Measurements from ENCODE around the gene MFRP.

The MFRP gene

DNA sequence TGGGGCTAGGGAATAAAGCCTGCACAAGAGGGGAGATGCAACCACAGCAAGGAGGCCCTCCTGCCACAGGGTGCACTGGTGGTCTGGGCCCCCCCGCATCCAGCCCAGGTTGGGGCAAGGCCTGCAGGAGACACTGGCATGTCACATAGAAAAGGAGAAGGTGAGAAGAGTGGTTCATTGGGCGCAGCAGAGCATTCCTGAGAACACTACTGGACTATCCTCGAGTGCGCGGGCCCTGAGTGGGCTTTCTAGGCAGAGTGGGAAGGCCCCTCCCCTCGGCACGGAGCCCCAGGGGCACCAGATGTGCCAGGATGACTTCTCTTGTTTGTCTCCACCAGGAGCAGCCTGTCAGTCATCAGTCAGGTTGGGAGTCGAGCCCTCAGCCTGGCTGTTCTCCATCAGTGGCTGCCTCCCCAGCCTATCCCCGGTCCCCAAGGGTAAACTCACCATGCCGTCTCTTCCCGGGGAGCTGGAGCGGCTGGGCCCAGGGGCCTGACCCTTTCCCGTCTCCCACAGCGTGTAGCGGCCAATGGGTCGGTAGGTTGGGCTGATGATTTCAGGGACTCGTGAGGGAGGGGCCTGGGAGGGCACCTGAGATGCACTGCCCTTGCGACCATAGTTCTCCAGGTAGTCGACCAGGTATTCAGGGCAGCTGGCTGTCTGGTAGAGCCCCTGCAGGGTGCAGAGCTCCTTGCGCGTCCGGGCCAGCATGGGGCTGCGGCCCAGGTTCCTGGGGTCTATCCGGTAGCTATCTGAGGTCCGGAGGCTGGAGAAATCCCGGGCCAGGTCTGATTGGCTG, 26.0 kb upstream of the MFRP start:
- DNase-seq = no peak

DNA sequence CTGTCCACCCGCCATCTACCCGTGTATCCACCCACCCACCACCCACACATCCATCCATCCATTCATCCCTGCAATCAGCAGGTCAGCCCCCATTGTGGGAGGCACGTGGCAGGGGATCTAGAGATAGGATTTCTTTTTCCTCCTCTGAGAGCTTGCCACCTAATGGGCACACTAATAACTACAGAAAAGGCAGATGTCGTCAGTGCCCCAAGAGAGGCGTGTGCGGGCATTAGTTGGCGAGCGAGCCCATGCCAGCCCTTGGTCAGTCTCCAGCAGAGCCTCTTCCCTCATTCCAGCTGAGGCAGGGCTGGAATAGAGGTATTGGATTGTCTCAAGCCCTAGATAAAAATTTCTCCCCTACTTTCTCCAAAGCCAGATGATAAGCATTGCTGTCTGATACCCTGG, 25.3 kb upstream of the MFRP start:
- no peak for DNase-seq

DNA sequence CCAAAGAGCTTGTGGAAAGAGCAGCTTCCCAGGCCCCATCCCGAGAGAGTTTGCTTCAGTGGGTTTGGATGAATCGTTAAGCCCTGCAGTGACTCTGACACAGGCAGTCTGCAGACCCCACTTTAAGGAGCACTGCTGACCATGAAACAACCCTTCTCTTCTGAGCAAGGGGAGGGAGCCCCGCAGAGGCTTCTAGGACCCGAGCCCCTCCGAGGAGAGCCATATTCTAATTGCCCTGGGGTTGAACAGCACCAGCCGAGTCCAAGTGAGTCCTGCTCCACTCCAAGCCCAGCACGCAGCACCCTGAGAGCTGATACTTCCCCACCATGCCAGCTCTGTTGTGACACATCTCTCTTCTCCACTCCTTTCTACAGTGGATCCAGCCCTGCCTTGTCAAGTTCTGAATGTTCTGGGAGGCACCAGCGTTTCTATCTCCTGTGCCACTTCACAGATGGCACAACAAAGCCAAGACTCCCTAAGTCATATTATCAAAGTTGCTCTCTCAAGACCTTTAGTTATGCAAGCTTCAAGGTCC, 24.6 kb upstream of the MFRP start:
- no peak for DNase-seq

DNA sequence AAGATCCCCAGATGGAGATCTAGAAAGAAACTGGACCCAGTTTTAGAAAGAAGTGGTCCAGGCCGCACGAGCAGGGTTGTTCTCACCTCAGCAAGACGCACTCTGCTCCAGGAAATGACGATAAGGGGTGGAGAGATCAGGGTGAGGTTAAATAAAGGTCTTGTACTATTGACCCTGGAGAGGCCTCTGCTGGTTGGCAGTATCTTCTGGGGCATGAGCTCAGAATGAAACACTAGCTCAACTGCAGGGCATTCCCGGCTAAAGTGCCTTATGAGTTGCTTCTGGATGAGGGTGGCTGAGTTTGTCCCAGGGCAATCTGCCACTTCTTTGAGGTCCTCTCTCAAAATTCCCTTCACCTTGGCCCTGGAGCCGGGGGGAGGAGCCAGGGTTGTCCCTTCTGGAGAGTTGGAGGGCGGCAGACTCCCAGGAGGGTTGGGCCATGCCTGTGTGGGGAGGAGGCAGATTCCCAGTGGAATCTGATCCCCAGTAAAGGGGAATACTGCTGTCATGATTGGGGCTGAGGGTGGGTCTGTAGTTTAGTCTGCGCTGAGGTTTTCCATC, 24.1 kb upstream of the MFRP start:
- no peak for DNase-seq

DNA sequence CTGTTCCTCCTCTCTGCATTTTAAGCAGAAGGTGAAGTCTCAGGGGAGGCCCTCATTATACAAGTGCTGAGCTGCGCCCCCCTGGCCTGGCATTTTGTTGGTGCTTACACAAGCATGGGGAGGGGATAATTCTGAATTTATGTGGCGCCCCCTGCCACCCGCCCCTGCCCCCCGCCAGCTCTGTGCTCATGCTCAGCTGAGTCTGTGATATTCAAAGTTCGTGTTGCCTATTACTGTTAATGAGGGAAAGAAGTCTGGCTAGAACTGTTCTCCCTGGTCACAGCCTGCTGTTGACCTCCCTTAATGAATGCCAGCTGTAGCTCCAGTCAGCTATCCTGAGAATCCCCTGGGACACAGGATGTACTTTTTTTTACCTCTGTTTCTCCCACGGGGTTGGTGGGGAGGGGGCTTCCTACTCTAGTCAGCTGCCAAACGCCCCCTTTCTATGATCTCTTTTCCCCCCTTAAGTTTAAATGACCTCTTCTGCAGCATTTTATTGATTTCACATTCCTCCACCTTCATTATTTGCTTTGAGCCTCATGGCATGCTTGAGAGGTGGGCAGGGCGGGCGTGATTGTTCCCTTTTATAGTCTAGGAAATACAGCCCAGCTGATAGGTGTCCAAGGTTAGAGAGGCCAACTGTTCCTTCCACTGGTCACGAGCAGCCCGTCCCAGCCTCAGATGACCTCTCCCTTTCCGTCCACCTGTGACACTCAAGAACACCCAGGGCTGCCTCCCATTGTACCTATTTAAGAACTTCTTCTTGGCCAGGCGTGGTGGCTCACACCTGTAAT, 22.8 kb upstream of the MFRP start:
- no peak for DNase-seq

DNA sequence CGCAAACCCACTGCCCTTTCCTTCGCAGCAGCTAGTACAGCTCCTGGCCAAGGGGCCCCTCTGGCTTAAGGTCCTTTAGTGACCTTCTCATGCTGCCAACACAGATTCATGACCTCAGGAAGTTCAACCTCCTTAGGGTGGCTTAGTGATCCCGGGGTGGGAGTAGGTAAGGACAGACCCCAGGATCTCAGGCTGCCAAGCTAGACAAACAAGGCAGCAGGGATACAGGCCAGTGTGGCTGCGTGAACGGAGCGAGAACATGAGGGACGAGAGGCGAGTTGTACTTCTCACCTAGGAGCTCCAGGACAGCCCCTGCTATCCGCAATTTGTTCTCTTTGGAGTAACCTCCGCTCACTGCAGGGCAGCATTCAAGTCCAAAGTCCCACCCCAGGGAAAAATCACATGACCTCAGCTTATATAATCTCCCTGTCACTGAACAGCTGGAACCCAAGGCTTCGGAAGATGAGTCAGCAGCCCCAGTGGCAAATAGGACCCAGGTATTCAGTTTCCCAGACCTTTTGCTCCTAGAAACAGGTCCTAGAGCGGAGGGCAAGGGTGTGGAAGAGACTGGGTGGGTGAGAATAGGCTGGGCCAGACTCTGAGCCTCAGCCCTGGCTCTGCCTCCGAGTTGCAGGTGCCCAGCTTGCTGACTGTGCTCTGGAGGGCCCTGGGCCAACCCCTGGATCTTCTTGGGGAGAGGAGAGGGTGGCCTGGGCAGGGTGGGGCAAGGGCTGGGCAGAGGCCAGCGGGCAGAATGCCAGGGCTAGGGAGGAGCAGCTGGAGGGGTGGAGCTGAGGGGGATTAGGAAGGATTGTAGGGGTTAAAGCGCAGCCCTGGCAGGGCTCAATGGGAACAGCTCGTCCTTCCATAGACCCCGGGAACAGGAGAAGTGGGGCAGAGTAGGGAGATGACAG, 21.9 kb upstream of the MFRP start:
- no peak for DNase-seq

DNA sequence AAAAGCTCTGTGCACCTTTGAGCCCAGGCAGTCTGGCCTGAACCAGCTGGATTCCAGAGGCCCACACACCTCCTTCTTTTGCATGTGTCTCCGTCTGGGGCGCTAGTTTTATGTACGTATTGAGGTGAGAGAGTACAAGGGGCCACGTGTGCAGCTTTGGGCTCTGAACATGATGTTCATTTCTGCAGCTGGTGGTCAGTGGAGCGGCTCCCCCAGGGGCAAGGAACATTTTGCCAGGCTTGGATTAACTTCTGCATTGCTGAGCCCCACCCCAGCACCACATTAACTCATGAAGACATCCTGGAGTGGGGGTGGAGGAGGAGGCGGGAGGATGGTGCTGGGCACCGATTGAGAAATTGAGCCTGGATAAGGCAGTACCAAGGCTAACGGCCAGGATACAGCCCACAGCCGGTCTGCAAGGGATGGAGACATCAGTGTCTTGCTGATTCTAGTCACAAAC, 21.2 kb upstream of the MFRP start:
- no peak for DNase-seq

DNA sequence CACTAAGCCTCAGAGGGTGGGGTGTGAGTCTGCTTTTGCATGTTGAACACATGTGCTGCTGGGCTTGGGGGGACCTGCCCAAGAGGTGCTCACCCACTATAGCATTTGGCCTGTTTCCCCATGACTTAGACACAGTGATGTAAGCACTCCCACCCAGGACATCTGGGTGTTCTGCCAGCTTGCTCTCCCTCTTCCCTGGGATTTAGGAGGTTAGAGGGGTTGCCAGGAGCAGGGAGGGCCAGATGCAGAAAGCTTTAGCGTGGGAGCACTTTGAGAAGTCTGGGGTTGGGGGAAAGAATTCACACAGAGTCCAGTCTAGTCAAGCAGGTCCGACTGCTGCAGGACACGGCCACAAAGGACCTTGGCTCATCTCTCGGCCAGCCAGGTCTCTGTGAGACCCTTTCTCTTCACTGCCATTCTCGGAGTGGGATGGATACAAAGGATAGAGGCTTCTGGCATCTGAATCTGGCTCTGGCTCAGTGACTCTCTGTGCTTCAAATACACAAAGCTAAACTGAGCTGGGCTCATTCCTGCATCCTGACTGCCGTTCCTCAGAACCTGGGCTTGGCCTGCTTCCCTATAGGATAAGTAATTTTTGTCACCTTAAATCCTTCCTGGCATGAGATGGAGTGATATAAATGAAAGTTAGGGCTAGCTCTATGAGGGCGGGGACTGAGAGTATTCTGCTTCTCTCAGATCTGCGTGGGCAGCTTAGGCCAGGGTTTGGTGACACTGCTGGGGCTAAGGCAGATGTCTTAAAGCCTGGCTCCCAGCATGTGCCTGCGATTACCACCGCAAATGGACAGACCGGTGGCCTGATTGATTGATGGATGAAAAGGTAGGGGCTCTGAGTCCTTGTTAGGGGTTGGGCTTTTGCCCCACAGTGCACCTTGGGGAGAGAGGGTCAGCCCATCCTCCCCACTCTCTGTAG, 20.4 kb upstream of the MFRP start:
- no peak for DNase-seq

DNA sequence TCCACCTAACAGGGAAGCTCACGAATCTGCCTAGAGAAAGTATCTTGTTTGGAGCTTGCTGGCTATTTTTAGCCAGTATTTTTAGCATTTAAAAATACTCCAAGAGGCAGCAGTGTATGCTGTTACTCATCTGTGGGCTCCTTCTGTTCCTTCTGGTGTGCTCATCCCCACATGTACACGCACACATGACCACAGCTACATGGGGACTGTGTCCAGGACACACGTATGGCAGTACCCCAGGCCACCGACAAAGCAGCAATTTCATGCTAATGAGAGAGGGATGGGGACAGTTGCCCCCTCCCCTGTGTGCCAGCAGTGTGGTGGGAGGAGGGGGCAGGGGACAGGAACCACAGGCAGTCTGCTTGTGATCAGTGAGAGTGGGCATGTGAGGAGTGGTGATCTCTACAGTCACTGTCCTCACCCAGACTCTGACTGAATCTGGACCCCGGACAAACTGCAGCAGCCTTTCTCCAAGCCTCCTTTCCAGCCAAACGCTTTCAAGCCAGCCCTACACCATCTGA, 18.6 kb upstream of the MFRP start:
- DNase-seq = no peak

DNA sequence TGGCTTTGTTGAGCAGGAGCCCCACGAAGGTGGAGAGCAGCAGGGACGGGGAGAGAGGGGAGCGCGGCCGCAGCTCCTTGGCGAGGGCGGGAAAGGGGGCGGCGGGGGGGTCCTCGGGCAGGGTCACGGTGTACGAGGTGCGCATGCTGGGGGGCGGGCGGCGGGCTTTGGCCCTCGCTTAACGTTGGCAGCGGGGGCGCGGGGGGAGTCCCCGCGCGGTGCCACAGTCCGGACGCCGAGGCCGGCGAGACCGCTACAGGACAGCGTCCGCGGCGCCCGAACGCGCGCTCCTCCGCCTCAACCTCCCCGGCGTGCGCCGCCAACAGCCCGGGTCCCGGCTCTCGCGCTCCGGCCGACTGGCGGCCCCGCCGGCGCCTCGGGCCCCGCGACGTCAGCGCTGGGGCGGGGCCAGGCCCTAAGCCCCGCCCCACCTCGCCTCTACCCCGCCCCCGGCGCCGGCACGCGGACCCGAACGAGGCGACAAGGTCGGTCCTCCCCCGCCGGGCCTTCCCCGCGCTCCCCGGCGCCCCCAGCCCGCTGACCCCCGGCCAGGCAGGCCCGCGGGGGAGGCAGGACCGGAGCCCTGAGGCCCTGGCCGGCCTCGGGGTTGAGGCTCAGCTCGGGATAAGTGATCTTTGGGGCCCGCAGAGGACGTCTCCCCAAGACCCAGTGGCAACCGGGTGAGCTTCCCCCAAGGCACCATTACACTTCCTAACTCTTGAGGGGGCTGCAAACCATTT, 17.5 kb upstream of the MFRP start:
- peak; percentile 60 for DNase-seq

DNA sequence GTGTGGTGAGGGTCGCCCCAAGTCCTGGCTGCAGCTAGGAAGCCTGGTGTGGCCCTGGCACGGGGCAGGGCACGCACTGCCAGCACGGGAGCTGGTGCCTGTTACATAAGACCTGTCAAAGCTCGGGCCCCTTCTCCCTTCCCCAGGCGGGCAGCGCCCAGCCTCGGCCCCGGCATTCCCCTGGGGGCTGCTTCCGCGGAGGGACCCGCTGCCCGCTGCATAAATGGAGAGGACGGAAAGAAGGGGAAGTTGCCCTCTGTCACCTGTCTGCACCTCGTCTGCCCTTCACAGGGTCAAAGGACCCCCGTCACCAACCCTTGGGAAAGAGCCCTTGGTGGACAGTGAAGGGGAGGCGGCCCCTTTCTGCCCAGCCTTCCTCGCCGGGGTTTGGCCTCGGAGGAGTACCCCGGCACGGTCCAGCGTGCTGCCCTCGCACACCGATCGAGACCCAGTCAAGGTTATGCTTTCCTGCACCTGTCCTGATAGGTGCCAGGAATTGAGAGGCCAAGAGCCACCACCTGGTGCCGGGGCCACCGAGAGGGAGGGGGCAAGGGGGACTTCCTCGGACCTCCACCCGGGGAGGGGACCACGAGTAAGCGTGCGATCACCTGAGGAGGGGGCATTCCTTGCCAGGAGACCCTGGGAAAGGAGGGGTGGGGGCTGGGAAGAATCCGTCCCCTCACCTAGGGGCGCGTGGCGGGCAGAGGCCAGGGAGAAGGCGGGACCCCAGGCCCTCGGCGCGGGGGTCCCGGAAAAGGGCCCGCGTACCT, 16.8 kb upstream of the MFRP start:
- no peak for DNase-seq

DNA sequence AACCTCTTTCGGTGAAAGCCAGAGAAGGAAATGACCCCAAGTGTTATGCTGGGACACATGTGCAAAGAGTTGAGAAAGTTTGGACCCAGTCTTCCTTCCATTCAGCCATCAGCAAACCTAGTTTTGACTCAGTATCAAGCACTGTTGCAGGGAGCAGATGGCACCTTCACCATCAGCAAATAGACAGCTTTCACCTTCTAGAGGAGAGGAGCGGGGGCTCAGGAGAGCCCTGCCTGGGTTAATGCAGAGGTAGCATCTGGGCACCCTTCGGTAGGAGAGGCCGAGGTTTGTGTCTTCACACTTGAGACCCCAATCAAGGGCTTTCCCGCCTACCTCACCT, 16.2 kb upstream of the MFRP start:
- no peak for DNase-seq

DNA sequence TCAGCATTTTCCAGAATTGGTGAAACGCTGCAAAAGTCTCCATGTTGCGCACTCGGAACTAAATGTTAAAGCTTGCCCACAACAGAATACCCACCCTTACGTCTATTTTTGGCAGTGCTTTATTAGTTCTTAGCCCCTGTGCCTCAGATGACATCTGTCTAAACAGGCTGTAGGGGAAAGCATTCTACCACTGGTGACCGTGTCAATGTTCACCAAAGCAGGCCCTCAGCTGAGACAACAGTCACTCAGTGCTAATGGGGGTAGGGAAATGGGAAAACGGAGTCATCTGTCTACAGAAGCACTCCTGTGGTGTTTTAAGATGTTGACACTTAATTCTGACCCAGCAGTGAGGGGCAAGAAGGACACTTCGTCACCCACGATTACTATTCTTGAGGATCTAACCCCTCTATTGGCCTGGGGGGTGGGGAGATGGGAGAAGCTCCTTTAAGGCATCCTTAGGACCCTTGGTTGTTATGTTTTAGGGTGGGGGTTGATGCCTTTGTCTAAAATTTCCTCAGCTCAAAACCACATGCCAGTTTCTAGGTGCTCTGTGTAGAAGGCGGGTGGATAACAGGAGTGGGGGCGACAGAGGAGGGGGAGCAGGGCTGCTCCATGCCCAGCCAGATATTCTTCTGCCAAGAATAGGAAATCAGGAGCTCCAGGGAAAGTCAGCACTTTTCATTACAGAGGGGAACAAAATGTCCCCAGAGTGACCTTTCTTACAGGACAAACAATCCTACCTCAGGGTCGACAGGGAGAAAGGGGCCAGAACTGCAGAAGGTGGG, 15.6 kb upstream of the MFRP start:
- no peak for DNase-seq

DNA sequence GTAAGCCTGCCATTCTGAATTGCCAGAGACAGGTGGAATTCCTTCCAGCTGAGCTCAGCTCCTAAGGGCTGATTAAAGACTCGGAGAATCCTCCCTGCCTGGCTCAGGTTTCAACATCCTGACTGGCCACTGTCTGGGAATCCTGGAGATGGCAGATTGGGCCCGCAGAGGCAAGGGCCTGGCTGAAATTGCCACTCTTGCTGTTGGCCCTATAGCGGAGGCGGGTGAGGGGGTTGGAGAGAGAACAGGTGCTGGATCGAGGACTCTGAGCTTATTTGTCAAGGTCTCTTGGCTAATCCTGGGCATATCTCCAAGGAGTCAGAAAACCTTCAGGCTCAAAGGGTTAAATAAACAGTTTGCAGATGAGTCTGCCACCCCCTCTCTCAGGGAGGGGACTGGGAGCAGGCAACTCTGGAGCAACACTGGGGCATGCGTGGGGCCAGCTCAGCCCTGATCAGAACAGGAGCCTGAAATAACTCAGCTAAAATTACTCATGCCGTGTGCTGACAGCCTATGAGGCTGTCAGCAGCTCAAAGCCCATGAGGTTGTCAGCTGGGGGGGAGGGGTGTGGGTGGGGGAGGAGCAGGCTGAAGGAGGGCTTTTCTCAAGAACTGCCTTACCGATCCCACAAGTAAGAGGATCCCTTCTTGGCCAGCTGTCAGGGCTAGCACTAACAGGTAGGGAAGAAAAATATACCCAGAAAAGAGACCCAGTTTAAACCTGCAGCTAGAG, 14.7 kb upstream of the MFRP start:
- peak; percentile 33 for DNase-seq

DNA sequence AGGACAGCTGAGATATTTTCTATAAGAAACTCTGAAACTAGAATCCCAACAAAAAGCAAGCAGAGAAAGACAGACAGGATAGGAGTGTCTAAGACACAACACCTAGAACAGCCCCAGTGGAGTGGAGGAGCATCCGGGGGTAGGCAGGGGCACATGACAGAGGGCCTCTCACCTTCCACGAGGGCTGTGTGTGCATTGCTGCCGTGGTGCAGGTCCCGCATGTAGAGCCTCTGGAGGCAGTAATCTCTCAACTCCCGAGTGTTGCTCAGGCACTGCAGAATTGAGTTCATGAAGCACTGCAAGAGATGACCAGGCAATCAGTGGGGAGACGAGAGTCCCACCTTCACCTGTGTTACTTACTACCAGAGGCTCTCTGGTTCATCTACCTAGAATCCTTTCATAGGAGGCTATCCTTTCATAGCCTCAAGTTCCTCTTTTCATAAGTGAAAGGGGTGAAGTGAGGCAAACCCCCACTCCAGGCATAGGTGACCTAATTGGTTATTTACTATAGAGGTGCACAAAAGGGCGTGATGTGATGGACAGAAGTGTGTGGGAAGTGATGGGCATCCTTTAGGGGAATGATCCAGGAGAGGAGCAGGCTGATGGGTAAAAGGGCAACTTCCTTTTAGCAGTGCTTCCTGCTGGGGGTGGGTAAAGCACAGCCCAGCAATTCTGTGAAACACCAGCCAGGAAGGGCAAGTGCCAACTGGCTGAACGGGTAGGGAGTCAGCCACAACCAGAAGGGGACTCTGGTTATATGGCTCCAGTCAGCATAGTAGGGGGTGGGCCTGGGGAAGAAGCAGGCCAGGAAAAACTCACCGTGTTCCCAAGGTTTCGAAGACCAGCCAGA, 13.1 kb upstream of the MFRP start:
- DNase-seq = no peak

DNA sequence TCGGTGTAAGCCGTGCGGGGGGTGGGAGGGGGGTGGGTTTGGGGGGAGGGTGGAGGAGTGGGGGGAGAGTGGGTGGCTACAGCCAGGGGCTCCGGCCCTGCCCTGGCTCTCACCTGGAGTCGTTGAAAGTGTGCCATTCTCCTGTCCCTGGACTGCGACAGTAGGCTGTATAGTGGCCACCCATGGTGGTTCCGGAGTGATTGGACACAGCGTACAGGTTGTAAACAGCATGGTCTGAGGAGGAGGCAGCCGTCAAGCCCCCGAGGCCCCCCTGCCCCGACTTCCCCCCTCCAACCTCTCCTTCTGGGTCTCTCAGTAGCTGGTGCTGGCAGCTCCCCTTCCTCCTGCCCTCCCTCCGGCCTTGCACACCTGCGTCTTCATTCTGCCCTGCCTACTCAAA, 10.6 kb upstream of the MFRP start:
- DNase-seq = no peak

DNA sequence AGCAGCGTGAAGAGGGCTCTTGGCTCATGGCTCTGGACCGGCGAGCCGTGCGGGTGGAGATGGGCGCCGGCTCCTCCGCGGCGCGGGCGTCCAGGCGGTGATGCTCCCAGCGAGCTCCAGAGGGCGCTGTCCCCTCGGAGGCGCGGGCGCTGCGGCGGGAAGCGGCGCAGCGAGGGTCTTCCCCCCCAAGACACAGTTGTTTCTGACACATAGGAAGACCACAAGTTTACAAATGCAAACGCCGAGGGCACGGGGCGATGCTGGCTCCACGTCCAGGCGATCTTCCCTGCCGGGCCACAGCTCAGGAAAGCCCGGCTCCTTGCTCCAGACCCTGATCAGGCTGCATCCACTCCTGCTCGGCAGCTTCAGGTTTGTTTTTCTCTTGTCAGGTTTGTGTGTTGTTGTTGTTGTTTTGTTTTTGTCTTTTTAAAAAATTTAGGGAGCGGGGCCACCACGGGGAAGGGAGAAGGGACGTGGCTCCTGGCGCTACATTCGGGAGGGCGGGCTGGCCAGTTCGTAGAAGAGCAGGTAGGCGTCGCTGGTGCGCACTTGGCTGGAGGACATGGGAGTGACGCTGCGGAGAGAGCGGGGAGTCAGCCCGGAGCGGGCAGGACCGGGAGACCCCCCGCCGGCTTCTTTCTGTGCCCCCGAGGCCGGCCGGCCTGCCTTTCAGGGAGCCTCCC, 10.0 kb upstream of the MFRP start:
- DNase-seq = peak; percentile 68

Measured in stimulated activated CD4-positive, alpha-beta T cell treated with anti-CD3 and anti-CD28 coated beads, Interleukin-12 subunit alpha, Interleukin-12 subunit beta, amount 100 ng/mL, for 4 hours (primary cell).